Osteoblast (primary cell): Measurements from ENCODE around the gene SPRR2B. TPM values are rescaled to one million over a fixed set of nuclear protein-coding genes. Genes with fewer than 3 reads are reported as not detected.
"Not testable (repeated sequence)": the region's sequence is repeated elsewhere in the genome, so short reads cannot be mapped to it uniquely, and the experiment has no call there.

Source experiments
- DNase-seq: peaks from one replicate; pipeline ENCODE4 v3.0.0; 2011; ENCODE audit warnings: low spot score, mixed read lengths; ENCODE audit not compliant: insufficient read length; ENCODE audit errors: missing footprints
- H2AFZ ChIP-seq: 2 replicates; pipeline ENCODE4 v1.6.0; 2011; ENCODE audit warnings: mild to moderate bottlenecking, low read length
- H3K27ac ChIP-seq: 2 replicates; pipeline ENCODE4 v1.5.1; 2011; ENCODE audit warnings: mild to moderate bottlenecking, low read depth, low read length, moderate library complexity
- H3K27me3 ChIP-seq: 2 replicates; pipeline ENCODE4 v1.6.0; 2012; ENCODE audit warnings: mild to moderate bottlenecking, control low read depth, inconsistent platforms, low read length, moderate library complexity; ENCODE audit not compliant: insufficient read depth
- H3K36me3 ChIP-seq: 2 replicates; pipeline ENCODE4 v1.5.1; 2011; ENCODE audit warnings: mild to moderate bottlenecking, low read length, control low read depth, moderate library complexity; ENCODE audit not compliant: insufficient read depth
- H3K4me1 ChIP-seq: 2 replicates; pipeline ENCODE4 v1.5.1; 2011; ENCODE audit warnings: mild to moderate bottlenecking, low read length, control low read depth, moderate library complexity; ENCODE audit not compliant: insufficient read depth
- H3K4me2 ChIP-seq: 2 replicates; pipeline ENCODE4 v1.6.0; 2011; ENCODE audit warnings: mild to moderate bottlenecking, low read length; ENCODE audit not compliant: insufficient read depth
- H3K4me3 ChIP-seq: fragments of 200-600 bp; sonication (generic); 3 replicates; pipeline ENCODE4 v1.5.1; 2012; ENCODE audit warnings: mild to moderate bottlenecking, low read length, inconsistent platforms; ENCODE audit not compliant: insufficient read depth
- H3K79me2 ChIP-seq: 2 replicates; pipeline ENCODE4 v1.6.0; 2012; ENCODE audit warnings: mild to moderate bottlenecking, low read length, control low read depth, inconsistent platforms; ENCODE audit not compliant: insufficient read depth
- H3K9me3 ChIP-seq: 2 replicates; pipeline ENCODE4 v1.5.1; 2011; ENCODE audit warnings: low read depth, low read length, control low read depth
- H4K20me1 ChIP-seq: 2 replicates; pipeline ENCODE4 v1.6.0; 2012; ENCODE audit warnings: mild to moderate bottlenecking, low read length, control low read depth; ENCODE audit not compliant: insufficient read depth
- CTCF ChIP-seq: IDR thresholded peaks from 2 replicates; pipeline ENCODE4 v1.5.1; 2011; ENCODE audit warnings: mild to moderate bottlenecking, low read depth, low read length, moderate library complexity; ENCODE audit errors: extremely low read depth
- total RNA-seq: library from RNA; depleted of rRNA; stranded (reverse); fragments of >200 nt; gene quantifications from 2 replicates; pipeline ENCODE4 v1.2.3, GENCODE V29; 2012

The SPRR2B gene
- total RNA-seq, 1 donor: not detected

GRCh38 chr1:153058154-153058553 lies 13.3 kb downstream of the SPRR2B start:
- no peak for DNase-seq
- no peak for TF ChIP-seq CTCF
- no peaks in the 10 kb centered on the region for H3K36me3 ChIP-seq

GRCh38 chr1:153057375-153057774 lies 14.0 kb downstream of the SPRR2B start, which contains the start of gene SPRR2A:
TSS of gene SPRR2A (minus strand) at chr1:153057512. CDS start at chr1:153056735, 777 bp downstream.
- no peak within 1 kb of the TSS for H3K27ac ChIP-seq
- no peak for TF ChIP-seq CTCF
- no peaks in the 10 kb centered on the region for H3K79me2 ChIP-seq
- H3K27me3 ChIP-seq: no peaks in the 10 kb centered on the region
- H3K36me3 ChIP-seq: no peaks in the 10 kb centered on the region
- H2AFZ ChIP-seq: no peak within 1 kb of the TSS
- no peaks in the 10 kb centered on the region for H4K20me1 ChIP-seq
- DNase-seq: no peak
- no peak within 1 kb of the TSS for H3K4me3 ChIP-seq
- H3K4me2 ChIP-seq: no peak within 1 kb of the TSS
- H3K4me1 ChIP-seq: no peaks in the 10 kb centered on the region
- H3K9me3 ChIP-seq: no peaks in the 10 kb centered on the region

More at GRCh38 chr1:153058154-153058553, 13.3 kb downstream of the SPRR2B start:
- no peak overlapping the region for H3K27ac ChIP-seq
- H2AFZ ChIP-seq: no peak overlapping the region
- H3K27me3 ChIP-seq: no peaks in the 10 kb centered on the region
- no peaks in the 10 kb centered on the region for H4K20me1 ChIP-seq
- no peaks in the 10 kb centered on the region for H3K4me1 ChIP-seq
- no peaks in the 10 kb centered on the region for H3K9me3 ChIP-seq
- no peak overlapping the region for H3K4me3 ChIP-seq
- H3K79me2 ChIP-seq: no peaks in the 10 kb centered on the region
- no peak overlapping the region for H3K4me2 ChIP-seq

GRCh38 chr1:153056111-153056510 lies 15.3 kb downstream of the SPRR2B start:
- H3K27ac ChIP-seq, H3K4me1 ChIP-seq, H3K9me3 ChIP-seq, H3K4me2 ChIP-seq, H3K79me2 ChIP-seq, DNase-seq, H3K36me3 ChIP-seq, H2AFZ ChIP-seq, H4K20me1 ChIP-seq, H3K27me3 ChIP-seq, H3K4me3 ChIP-seq: not testable (repeated sequence)

GRCh38 chr1:153049211-153049610 lies 22.2 kb downstream of the SPRR2B start:
- no peaks in the 10 kb centered on the region for H3K79me2 ChIP-seq
- no peaks in the 10 kb centered on the region for H4K20me1 ChIP-seq
- H3K27me3 ChIP-seq: no peaks in the 10 kb centered on the region
- no peak for TF ChIP-seq CTCF
- no peaks in the 10 kb centered on the region for H3K9me3 ChIP-seq
- no peak overlapping the region for H2AFZ ChIP-seq
- no peak overlapping the region for H3K4me2 ChIP-seq
- no peaks in the 10 kb centered on the region for H3K4me1 ChIP-seq
- no peaks in the 10 kb centered on the region for H3K36me3 ChIP-seq
- no peak overlapping the region for H3K27ac ChIP-seq
- DNase-seq: no peak
- no peak overlapping the region for H3K4me3 ChIP-seq
